Activated B cell treated with CpG ODN at 0.5 μM for 24 hours (primary cell): Measurements from ENCODE around the gene PPP1R12B. TPM values are rescaled to one million over a fixed set of nuclear protein-coding genes. Genes with fewer than 3 reads are reported as not detected.
A peak's percentile ranks its signal among the peaks of the same experiment; 100 is the strongest.
"Not testable (repeated sequence)": the region's sequence is repeated elsewhere in the genome, so short reads cannot be mapped to it uniquely, and the experiment has no call there.

Experiments used
- ATAC-seq: fragments of 200-7000 bp; cut with Tn5 transposase; one replicate; pipeline ENCODE4 v1.10.0; 2021; ENCODE audit warnings: low read depth, mild to moderate bottlenecking, moderate library complexity
- CTCF ChIA-PET: fragments of 350-600 bp; sonication (Branson Sonifier 250); formaldehyde crosslinking; loops from one replicate; lab custom pipeline; 2021; ENCODE audit warnings: antibody characterized with exemption; lab: Charles Lee
- POLR2A ChIA-PET: fragments of 350-600 bp; sonication (Branson Sonifier 250); formaldehyde crosslinking; loops from one replicate; lab custom pipeline; 2021; ENCODE audit warnings: antibody characterized with exemption; lab: Charles Lee
- DNase-seq: peaks from one replicate; pipeline ENCODE4 v3.0.0; 2022
- H3K27ac Mint-ChIP-seq: one replicate; pipeline ENCODE4 v1.8.0; 2020; ENCODE audit warnings: mixed read lengths
- H3K27me3 Mint-ChIP-seq: one replicate; pipeline ENCODE4 v1.8.0; 2021; ENCODE audit warnings: mixed read lengths
- H3K36me3 Mint-ChIP-seq: one replicate; pipeline ENCODE4 v1.8.0; 2021; ENCODE audit warnings: low read depth, mixed read lengths
- H3K4me1 Mint-ChIP-seq: one replicate; pipeline ENCODE4 v1.8.0; 2021; ENCODE audit warnings: mixed read lengths
- H3K4me3 Mint-ChIP-seq: one replicate; pipeline ENCODE4 v1.8.0; 2020; ENCODE audit warnings: mild to moderate bottlenecking, mixed read lengths
- H3K9me3 Mint-ChIP-seq: one replicate; pipeline ENCODE4 v1.8.0; 2020; ENCODE audit warnings: mixed read lengths
- CTCF ChIP-seq: fragments of 200-600 bp; IDR thresholded peaks from one replicate; pipeline ENCODE4 v1.8.0; 2022; ENCODE audit warnings: antibody characterized with exemption, mild to moderate bottlenecking
- intact Hi-C: fragments of 100-400 bp; cut with micrococcal nuclease; formaldehyde crosslinking; loops from one replicate; pipeline ENCODE4 v1.15.1; 2024
- total RNA-seq: library from RNA; stranded (reverse); gene quantifications from 2 replicates; pipeline ENCODE4 v1.2.3, GENCODE V29; 2022

The PPP1R12B gene
- total RNA-seq, 1 donor from 2014 or later, result 25.7 TPM

- peaks cover 40% of the 10 kb centered on the region for H3K4me1 Mint-ChIP-seq
- H3K4me3 Mint-ChIP-seq, result no peak overlapping the region
- peaks cover 11% of the 10 kb centered on the region for H3K27me3 Mint-ChIP-seq
- intact Hi-C loops, result loop anchor here (2.0 to 10.0 kb wide), 2 partner anchors 91 to 159 kb away; partner anchors contain the start of gene SYT2
- no peak overlapping the region for H3K27ac Mint-ChIP-seq
- no peaks in the 10 kb centered on the region for H3K9me3 Mint-ChIP-seq
- no peak for DNase-seq
- ChIA-PET POLR2A (no interaction called here), CTCF (no interaction called here)
- no peak for ATAC-seq
- H3K36me3 Mint-ChIP-seq, result no peaks in the 10 kb centered on the region
- TF ChIP-seq CTCF, result no peak
Observed at GRCh38 chr1:202624088-202624780, 275.7 kb downstream of the PPP1R12B start.

GRCh38 chr1:202624781-202625108, 276.2 kb downstream of the PPP1R12B start:
- Mint-ChIP-seq H3K4me3 (no peak overlapping the region), H3K27ac (no peak overlapping the region), H3K4me1 (peaks cover 42% of the 10 kb centered on the region), H3K36me3 (no peaks in the 10 kb centered on the region), H3K27me3 (peaks cover 8% of the 10 kb centered on the region), H3K9me3 (no peaks in the 10 kb centered on the region)
- ChIA-PET CTCF (no interaction called here), POLR2A (no interaction called here)
- no peak for TF ChIP-seq CTCF
- DNase-seq, result no peak
- no peak for ATAC-seq
- intact Hi-C loops, result loop anchor here (1.0 to 10.0 kb wide), 4 partner anchors 52 to 160 kb away; partner anchors contain the start of gene SYT2

- POLR2A ChIA-PET, result interaction anchor here (0.6 kb wide), 2 partner anchors 18 to 21 kb away, joined by 3 to 5 read pairs; no protein-coding TSS in a partner anchor
- ATAC-seq, result peak; percentile 84
- Mint-ChIP-seq H3K27me3 (peaks cover 10% of the 10 kb centered on the region), H3K36me3 (no peaks in the 10 kb centered on the region), H3K4me3 (no peak overlapping the region), H3K9me3 (no peaks in the 10 kb centered on the region), H3K27ac (no peak overlapping the region), H3K4me1 (peaks cover 50% of the 10 kb centered on the region)
- no peak for TF ChIP-seq CTCF
- CTCF ChIA-PET, result interaction anchor here (0.7 kb wide), 1 partner anchor 19 kb away, joined by 3 read pairs; no protein-coding TSS in a partner anchor
- DNase-seq, result peak; percentile 56
- intact Hi-C loops, result loop anchor here (1.0 to 10.0 kb wide), 4 partner anchors 53 to 161 kb away; partner anchors contain the start of gene SYT2
Observed at GRCh38 chr1:202625416-202626360, 277.2 kb downstream of the PPP1R12B start.

GRCh38 chr1:202627036-202627435, 278.5 kb downstream of the PPP1R12B start:
- H3K4me3 Mint-ChIP-seq, result peak overlapping the region; percentile 30
- ChIA-PET CTCF (interaction anchor here (1.4 to 1.8 kb wide), 2 partner anchors 56 to 126 kb away, joined by 3 to 6 read pairs; no protein-coding TSS in a partner anchor), POLR2A (interaction anchor here (0.8 kb wide), 1 partner anchor 10 kb away, joined by 4 read pairs; no protein-coding TSS in a partner anchor)
- H3K9me3 Mint-ChIP-seq, H3K27ac Mint-ChIP-seq, H3K36me3 Mint-ChIP-seq, DNase-seq: not testable (repeated sequence)
- peaks cover 59% of the 10 kb centered on the region for H3K4me1 Mint-ChIP-seq
- peak; percentile 53 for ATAC-seq
- peaks cover 17% of the 10 kb centered on the region for H3K27me3 Mint-ChIP-seq
- intact Hi-C loops, result loop anchor here (5.0 to 10.0 kb wide), 2 partner anchors 55 to 88 kb away; partner anchors contain the start of gene SYT2

- Mint-ChIP-seq H3K27ac (no peak overlapping the region), H3K27me3 (peaks cover 18% of the 10 kb centered on the region), H3K36me3 (no peaks in the 10 kb centered on the region), H3K9me3 (no peaks in the 10 kb centered on the region), H3K4me3 (peak overlapping the region; percentile 35), H3K4me1 (peaks cover 59% of the 10 kb centered on the region)
- no peak for TF ChIP-seq CTCF
- ATAC-seq (no peak), DNase-seq (no peak)
- CTCF ChIA-PET, result interaction anchor here (1.4 to 1.8 kb wide), 2 partner anchors 57 to 127 kb away, joined by 3 to 6 read pairs; no protein-coding TSS in a partner anchor
- intact Hi-C loops, result loop anchor here (5.0 to 10.0 kb wide), 2 partner anchors 56 to 87 kb away; partner anchors contain the start of gene SYT2
- POLR2A ChIA-PET, result no interaction called here
Observed at GRCh38 chr1:202627841-202628565, 279.5 kb downstream of the PPP1R12B start.
